Measurements from ENCODE around the gene CPTP.

CPTP gene

DNA sequence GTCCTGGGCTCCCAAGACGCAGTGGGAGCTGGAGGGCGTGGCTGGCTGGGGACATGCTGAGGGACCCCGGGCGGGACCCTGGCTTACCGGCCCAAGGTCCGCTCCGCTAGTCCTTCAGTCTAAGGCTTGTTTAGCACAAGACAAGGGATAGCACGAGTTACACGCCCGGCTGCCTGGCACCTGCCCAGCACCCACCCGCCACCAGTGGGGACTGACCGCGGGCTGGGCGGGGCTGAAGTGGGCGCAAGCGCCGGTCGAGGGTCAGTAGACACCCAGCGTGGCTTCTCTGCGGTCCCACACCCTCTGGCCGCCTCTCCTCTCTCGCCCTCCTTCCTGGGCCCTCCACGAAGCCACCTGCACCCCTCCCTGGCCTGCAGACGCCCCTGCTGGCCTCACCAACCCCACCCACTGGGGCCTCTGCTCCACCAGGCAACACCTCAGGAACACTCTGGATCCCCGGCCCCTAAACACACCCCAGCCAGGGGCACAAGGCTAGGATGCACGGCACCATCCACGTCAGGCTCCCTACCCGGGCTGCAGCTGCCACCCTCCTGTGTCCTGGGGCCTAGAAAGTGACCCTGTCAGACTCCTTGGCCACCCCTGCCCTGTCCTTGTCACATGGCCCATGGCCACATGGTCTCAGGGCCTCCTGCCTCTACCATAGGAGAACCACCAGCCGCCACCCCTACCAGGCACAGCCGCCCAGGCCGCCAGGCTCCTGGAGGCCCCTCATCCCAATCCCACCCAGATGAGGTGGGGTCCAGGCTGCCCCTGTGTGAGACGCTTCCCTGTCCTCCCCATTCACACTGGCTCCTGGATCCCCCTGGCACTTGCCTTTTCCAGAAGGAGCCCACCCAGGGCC lies 12.6 kb downstream of the CPTP start:
- no peak overlapping the region for H3K4me3 ChIP-seq (ENCODE audit: low read length)
- no peak overlapping the region for H3K27ac ChIP-seq (ENCODE audit: low read depth, low read length)
- no peaks in the 10 kb centered on the region for H3K79me2 ChIP-seq (ENCODE audit: control insufficient read depth, low read length)
- peaks cover 5% of the 10 kb centered on the region; the same call in 1 of the 2 replicates for H3K9me3 ChIP-seq (ENCODE audit: control insufficient read depth, insufficient read depth, low read length)
- no peaks in the 10 kb centered on the region for H3K27me3 ChIP-seq (ENCODE audit: control insufficient read depth, low read length)
- H4K20me1 ChIP-seq (ENCODE audit: control insufficient read depth, insufficient read depth, low read depth, low read length) = peaks cover 5% of the 10 kb centered on the region; the same call in 1 of the 2 replicates
- no peak overlapping the region for H3K4me2 ChIP-seq (ENCODE audit: low read length)
- peaks cover 27% of the 10 kb centered on the region for H3K36me3 ChIP-seq (ENCODE audit: control insufficient read depth, low read length)
- H3K4me1 ChIP-seq (ENCODE audit: control insufficient read depth, low read length) = no peaks in the 10 kb centered on the region
- no peaks in the 10 kb centered on the region for H3F3A ChIP-seq (ENCODE audit: control insufficient read depth, insufficient read depth)
- no peaks in the 10 kb centered on the region for H3K9me2 ChIP-seq (replicated peaks; ENCODE audit: control insufficient read depth, low read length)
- no peak for TF ChIP-seq EZH2phosphoT487 (IDR thresholded peaks at IDR 0.05; ENCODE audit: borderline replicate concordance, low read length)
- TF ChIP-seq, protein P1, sequence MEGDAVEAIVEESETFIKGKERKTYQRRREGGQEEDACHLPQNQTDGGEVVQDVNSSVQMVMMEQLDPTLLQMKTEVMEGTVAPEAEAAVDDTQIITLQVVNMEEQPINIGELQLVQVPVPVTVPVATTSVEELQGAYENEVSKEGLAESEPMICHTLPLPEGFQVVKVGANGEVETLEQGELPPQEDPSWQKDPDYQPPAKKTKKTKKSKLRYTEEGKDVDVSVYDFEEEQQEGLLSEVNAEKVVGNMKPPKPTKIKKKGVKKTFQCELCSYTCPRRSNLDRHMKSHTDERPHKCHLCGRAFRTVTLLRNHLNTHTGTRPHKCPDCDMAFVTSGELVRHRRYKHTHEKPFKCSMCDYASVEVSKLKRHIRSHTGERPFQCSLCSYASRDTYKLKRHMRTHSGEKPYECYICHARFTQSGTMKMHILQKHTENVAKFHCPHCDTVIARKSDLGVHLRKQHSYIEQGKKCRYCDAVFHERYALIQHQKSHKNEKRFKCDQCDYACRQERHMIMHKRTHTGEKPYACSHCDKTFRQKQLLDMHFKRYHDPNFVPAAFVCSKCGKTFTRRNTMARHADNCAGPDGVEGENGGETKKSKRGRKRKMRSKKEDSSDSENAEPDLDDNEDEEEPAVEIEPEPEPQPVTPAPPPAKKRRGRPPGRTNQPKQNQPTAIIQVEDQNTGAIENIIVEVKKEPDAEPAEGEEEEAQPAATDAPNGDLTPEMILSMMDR (IDR thresholded peaks at IDR 0.05; ENCODE audit: low read depth, low read length, poor library complexity, severe bottlenecking) = no peak

DNA sequence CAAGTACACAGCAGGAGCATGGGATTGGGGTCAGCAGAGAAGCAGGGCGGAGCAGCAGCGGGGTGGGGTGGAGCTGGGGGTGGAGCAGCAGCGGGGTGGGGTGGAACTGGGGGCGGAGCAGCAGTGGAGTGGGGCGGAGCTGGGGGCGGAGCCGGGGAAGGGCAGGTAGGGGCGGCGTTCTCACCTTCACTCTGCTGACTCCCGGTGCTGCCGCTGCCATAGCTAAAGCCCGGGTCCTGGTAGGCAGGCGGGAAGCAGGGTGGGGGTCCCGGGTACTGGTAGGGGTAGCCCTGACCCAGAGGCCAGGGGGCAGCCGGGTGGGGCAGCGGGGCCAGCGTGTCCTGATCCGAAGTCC lies 13.2 kb downstream of the CPTP start:
- H3K4me1 ChIP-seq (ENCODE audit: control insufficient read depth, low read length) = no peaks in the 10 kb centered on the region
- no peak for TF ChIP-seq EZH2phosphoT487 (IDR thresholded peaks at IDR 0.05; ENCODE audit: borderline replicate concordance, low read length)
- TF ChIP-seq, protein P1 (IDR thresholded peaks at IDR 0.05; ENCODE audit: low read depth, low read length, poor library complexity, severe bottlenecking) = no peak
- H3K9me2 ChIP-seq (replicated peaks; ENCODE audit: control insufficient read depth, low read length) = no peaks in the 10 kb centered on the region
- H3K4me2 ChIP-seq (ENCODE audit: low read length) = no peak overlapping the region
- H3K79me2 ChIP-seq (ENCODE audit: control insufficient read depth, low read length) = no peaks in the 10 kb centered on the region
- no peak overlapping the region for H3K4me3 ChIP-seq (ENCODE audit: low read length)
- H3F3A ChIP-seq (ENCODE audit: control insufficient read depth, insufficient read depth) = no peaks in the 10 kb centered on the region
- H3K27ac ChIP-seq (ENCODE audit: low read depth, low read length) = no peak overlapping the region
- peaks cover 5% of the 10 kb centered on the region; the same call in 1 of the 2 replicates for H4K20me1 ChIP-seq (ENCODE audit: control insufficient read depth, insufficient read depth, low read depth, low read length)
- no peaks in the 10 kb centered on the region for H3K27me3 ChIP-seq (ENCODE audit: control insufficient read depth, low read length)
- H3K9me3 ChIP-seq (ENCODE audit: control insufficient read depth, insufficient read depth, low read length) = peaks cover 5% of the 10 kb centered on the region; the same call in 1 of the 2 replicates
- H3K36me3 ChIP-seq (ENCODE audit: control insufficient read depth, low read length) = peaks cover 29% of the 10 kb centered on the region

DNA sequence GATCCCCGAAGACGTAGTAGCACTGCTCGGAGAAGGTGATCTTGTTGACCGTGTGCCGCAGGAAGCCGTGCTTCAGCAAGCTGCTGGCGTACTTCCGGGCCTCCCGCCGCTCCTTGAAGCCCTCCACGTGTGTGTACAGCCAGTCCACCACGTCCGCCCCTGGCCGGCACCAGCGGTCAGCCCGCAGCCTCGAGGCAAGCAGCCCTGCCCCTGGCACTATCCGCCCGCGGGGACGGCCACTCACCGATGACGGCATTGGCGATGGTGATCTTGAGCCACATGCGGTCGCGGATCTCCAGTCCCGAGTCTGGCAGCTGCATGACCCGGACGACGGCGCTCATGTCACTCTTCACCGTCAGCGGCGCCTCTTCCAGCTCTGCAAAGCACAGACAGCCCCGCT lies 13.7 kb downstream of the CPTP start:
- Histone ChIP-seq H3F3A (ENCODE audit: control insufficient read depth, insufficient read depth) (no peaks in the 10 kb centered on the region), H4K20me1 (ENCODE audit: control insufficient read depth, insufficient read depth, low read depth, low read length) (peaks cover 5% of the 10 kb centered on the region; the same call in 1 of the 2 replicates), H3K9me2 (replicated peaks; ENCODE audit: control insufficient read depth, low read length) (no peaks in the 10 kb centered on the region), H3K36me3 (ENCODE audit: control insufficient read depth, low read length) (peaks cover 29% of the 10 kb centered on the region), H3K27me3 (ENCODE audit: control insufficient read depth, low read length) (no peaks in the 10 kb centered on the region), H3K27ac (ENCODE audit: low read depth, low read length) (no peak overlapping the region), H3K4me3 (ENCODE audit: low read length) (no peak overlapping the region), H3K4me1 (ENCODE audit: control insufficient read depth, low read length) (no peaks in the 10 kb centered on the region), H3K4me2 (ENCODE audit: low read length) (no peak overlapping the region), H3K79me2 (ENCODE audit: control insufficient read depth, low read length) (peaks cover 1% of the 10 kb centered on the region), H3K9me3 (ENCODE audit: control insufficient read depth, insufficient read depth, low read length) (peaks cover 5% of the 10 kb centered on the region; the same call in 1 of the 2 replicates)
- no peak for TF ChIP-seq EZH2phosphoT487 (IDR thresholded peaks at IDR 0.05; ENCODE audit: borderline replicate concordance, low read length)
- TF ChIP-seq, protein P1 (IDR thresholded peaks at IDR 0.05; ENCODE audit: low read depth, low read length, poor library complexity, severe bottlenecking) = no peak

Data from DOHH2 (cell line).